Sigmoid colon (tissue), 7 donors: ENCODE results near the gene SETBP1. TPM values are rescaled to one million over a fixed set of nuclear protein-coding genes. Genes with fewer than 3 reads are reported as not detected.

Experiments used
- DNase-seq: peaks from one replicate; pipeline ENCODE4 v3.0.0-alpha.2; 2019
- H3K27ac ChIP-seq, 4 donors: fragments of 200-600 bp; sonication (generic); one replicate each; pipeline ENCODE4 v1.5.1; 2016 to 2019; ENCODE audit warnings: mild to moderate bottlenecking in 1 of 4
- H3K27me3 ChIP-seq, 3 donors: fragments of 200-600 bp; sonication (generic); one replicate each; pipeline ENCODE4 v1.5.1; 2019; ENCODE audit warnings: mild to moderate bottlenecking in 1 of 3
- H3K36me3 ChIP-seq, 4 donors: fragments of 200-600 bp; sonication (generic); one replicate each; pipeline ENCODE4 v1.5.1; 2016 to 2019
- H3K4me1 ChIP-seq, 4 donors: fragments of 200-600 bp; sonication (generic); one replicate each; pipeline ENCODE4 v1.5.1; 2017 to 2019
- H3K4me3 ChIP-seq, 4 donors: fragments of 200-600 bp; sonication (generic); one replicate each; pipeline ENCODE4 v1.5.1; 2017 to 2019; ENCODE audit warnings: mild to moderate bottlenecking in 2 of 4, moderate library complexity in 1 of 4
- H3K9me3 ChIP-seq, 4 donors: fragments of 200-600 bp in 3 of 4; sonication (generic) in 3 of 4; one replicate each; pipeline versions ENCODE4 v1.5.1 to v1.6.1; 2013 to 2019
- EP300 ChIP-seq, 4 donors: sonication (generic); formaldehyde crosslinking; IDR thresholded peaks; one replicate each; pipeline ENCODE4 v1.6.1; 2017; ENCODE audit warnings: antibody characterized with exemption in 4 of 4
- POLR2A ChIP-seq, 2 donors: fragments of 450-650 bp; IDR thresholded peaks; one replicate each; pipeline ENCODE4 v1.6.1; 2016; ENCODE audit warnings: antibody characterized with exemption in 2 of 2, mild to moderate bottlenecking in 2 of 2, moderate library complexity in 2 of 2
- POLR2AphosphoS5 ChIP-seq, 4 donors: sonication (generic); formaldehyde crosslinking; IDR thresholded peaks; one replicate each; pipeline ENCODE4 v1.6.1; 2017; ENCODE audit warnings: antibody characterized with exemption in 4 of 4
- WGBS, 2 donors: extraction: QIAGEN DNeasy Blood & Tissue Kit; methylation state at CpG; one replicate each; pipeline ENCODE4 v1.1.7; 2013; 5-methylcytosine and 5-hydroxymethylcytosine counted together
- intact Hi-C: fragments of 100-400 bp; cut with DNase I; formaldehyde crosslinking; loops from one replicate; pipeline ENCODE4 v1.15.1; 2023
- polyA plus RNA-seq, 3 donors: library from polyadenylated mRNA; stranded (reverse); fragments of 200-250 nt; gene quantifications; one replicate each; pipeline ENCODE4 v1.2.3, GENCODE V29; 2013
- total RNA-seq, 4 donors: library from RNA; depleted of rRNA; stranded (reverse); fragments of >200 nt; gene quantifications; one replicate each; pipeline ENCODE4 v1.1.0, GENCODE V29; 2016
- TF ChIP-seq, protein P1 (sequence below), 4 experiments: fragments of 450-650 bp in 3 of 4; fragments of 200-600 bp in 1 of 4; IDR thresholded peaks; one replicate each; pipeline ENCODE4 v1.5.1; 2016 to 2019; ENCODE audit warnings: antibody characterized with exemption in 4 of 4, mild to moderate bottlenecking in 3 of 4, moderate library complexity in 2 of 4
- donor health status: healthy with polysubstance abuse.
- donor health status: Bipolar disorder and iron deficiency.
- donor health status: healthy.

The SETBP1 gene
- total and polyA plus RNA-seq, 7 donors: 0.69 to 100 (median 67.9) TPM

DNA sequence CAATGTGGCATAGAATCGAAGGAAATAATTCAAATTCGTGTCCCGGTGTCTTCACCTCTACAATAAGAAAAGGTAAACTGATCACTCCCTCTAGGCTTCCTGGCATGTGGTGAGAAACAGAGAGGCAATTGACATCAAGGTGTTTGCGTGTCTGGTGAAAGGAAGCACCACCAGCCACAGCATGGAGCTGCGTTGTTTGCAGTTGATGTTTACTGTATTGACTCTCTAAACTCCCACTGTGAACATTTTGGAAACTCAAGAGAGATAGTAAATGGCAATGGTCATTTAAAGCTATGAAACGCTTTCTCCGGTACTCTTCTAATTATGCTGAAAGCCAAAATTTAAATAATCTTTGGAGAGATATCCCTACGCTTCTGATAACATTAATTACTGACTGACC is 82.6 kb downstream of the SETBP1 start:
- WGBS, 2 donors: 95 to 96% methylated on average over 8 of the region's 8 CpGs
- H3K36me3 ChIP-seq: no peaks in the 10 kb centered on the region
- peak overlapping the region in 1 of 4 donors; percentile 16 for H3K27ac ChIP-seq
- intact Hi-C loops: no loop called here
- no peaks in the 10 kb centered on the region for H3K9me3 ChIP-seq
- H3K4me1 ChIP-seq: peaks cover 0 to 73% (median 44%) of the 10 kb centered on the region in 4 donors
- no peak overlapping the region for H3K4me3 ChIP-seq
- DNase-seq: no peak
- TF ChIP-seq EP300 (IDR thresholded peaks at IDR 0.05) (no peak), POLR2AphosphoS5 (IDR thresholded peaks at IDR 0.05) (no peak), POLR2A (IDR thresholded peaks at IDR 0.05) (no peak)
- TF ChIP-seq, protein P1, sequence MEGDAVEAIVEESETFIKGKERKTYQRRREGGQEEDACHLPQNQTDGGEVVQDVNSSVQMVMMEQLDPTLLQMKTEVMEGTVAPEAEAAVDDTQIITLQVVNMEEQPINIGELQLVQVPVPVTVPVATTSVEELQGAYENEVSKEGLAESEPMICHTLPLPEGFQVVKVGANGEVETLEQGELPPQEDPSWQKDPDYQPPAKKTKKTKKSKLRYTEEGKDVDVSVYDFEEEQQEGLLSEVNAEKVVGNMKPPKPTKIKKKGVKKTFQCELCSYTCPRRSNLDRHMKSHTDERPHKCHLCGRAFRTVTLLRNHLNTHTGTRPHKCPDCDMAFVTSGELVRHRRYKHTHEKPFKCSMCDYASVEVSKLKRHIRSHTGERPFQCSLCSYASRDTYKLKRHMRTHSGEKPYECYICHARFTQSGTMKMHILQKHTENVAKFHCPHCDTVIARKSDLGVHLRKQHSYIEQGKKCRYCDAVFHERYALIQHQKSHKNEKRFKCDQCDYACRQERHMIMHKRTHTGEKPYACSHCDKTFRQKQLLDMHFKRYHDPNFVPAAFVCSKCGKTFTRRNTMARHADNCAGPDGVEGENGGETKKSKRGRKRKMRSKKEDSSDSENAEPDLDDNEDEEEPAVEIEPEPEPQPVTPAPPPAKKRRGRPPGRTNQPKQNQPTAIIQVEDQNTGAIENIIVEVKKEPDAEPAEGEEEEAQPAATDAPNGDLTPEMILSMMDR (IDR thresholded peaks at IDR 0.05): no peak
- H3K27me3 ChIP-seq: no peaks in the 10 kb centered on the region

DNA sequence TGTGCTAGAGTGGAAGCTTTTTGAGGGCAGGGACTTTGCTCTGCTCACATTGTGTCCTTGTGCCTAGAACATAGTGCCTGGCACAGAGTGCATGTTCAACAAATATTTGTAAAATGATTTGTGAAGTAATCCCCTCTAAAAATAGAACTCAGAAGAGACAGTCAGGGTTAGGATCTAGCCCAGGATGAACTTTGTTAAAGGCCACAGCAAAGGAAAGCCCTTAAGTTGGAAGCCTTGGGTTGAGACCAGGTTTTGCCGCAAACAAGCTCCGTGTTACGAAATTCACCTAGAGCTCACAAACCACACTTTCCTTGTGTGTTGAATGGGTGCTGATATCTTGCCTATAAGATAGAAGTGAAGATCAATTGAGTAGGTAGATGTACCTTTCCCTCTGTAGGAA is 84.2 kb downstream of the SETBP1 start:
- Histone ChIP-seq H3K4me3 (no peak overlapping the region), H3K9me3 (no peaks in the 10 kb centered on the region), H3K27me3 (no peaks in the 10 kb centered on the region), H3K27ac (peak overlapping the region; percentile 43 to 64 (median 56)), H3K36me3 (no peaks in the 10 kb centered on the region), H3K4me1 (peaks cover 0 to 78% (median 51%) of the 10 kb centered on the region in 4 donors)
- no peak for DNase-seq
- no peak for TF ChIP-seq POLR2AphosphoS5 (IDR thresholded peaks at IDR 0.05)
- TF ChIP-seq, protein P1 (IDR thresholded peaks at IDR 0.05): no peak
- no peak for TF ChIP-seq EP300 (IDR thresholded peaks at IDR 0.05)
- TF ChIP-seq POLR2A (IDR thresholded peaks at IDR 0.05): no peak
- 85 to 95% methylated on average over 3 of the region's 3 CpGs for WGBS, 2 donors
- intact Hi-C loops: no loop called here

DNA sequence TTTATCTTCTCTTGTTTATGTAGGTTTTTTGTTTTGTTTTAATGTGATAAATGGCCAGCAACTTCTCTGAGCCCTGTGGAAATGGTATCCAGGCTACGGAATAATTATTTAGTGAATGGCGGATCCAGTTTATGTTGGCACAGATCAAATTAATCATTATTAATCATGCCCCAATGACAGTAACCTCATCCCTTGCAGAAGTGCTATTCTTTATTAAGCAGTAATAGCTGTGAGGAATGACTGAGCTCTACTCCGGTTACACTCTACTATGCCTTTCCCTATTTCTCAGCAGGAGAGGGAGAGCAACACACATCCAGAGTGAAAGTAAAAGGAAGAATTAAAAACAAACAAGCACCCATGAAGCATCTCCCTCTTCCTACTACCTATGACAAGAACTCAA is 84.8 kb downstream of the SETBP1 start:
- Histone ChIP-seq H3K36me3 (no peaks in the 10 kb centered on the region), H3K4me1 (peaks cover 0 to 78% (median 53%) of the 10 kb centered on the region in 4 donors), H3K9me3 (no peaks in the 10 kb centered on the region), H3K27ac (peak overlapping the region; percentile 43 to 64 (median 56)), H3K4me3 (no peak overlapping the region), H3K27me3 (no peaks in the 10 kb centered on the region)
- intact Hi-C loops: no loop called here
- DNase-seq: no peak
- WGBS, 2 donors: 82 to 84% methylated on average over 3 of the region's 3 CpGs
- TF ChIP-seq, protein P1 (IDR thresholded peaks at IDR 0.05): no peak
- TF ChIP-seq EP300 (IDR thresholded peaks at IDR 0.05) (no peak), POLR2AphosphoS5 (IDR thresholded peaks at IDR 0.05) (no peak), POLR2A (IDR thresholded peaks at IDR 0.05) (no peak)

DNA sequence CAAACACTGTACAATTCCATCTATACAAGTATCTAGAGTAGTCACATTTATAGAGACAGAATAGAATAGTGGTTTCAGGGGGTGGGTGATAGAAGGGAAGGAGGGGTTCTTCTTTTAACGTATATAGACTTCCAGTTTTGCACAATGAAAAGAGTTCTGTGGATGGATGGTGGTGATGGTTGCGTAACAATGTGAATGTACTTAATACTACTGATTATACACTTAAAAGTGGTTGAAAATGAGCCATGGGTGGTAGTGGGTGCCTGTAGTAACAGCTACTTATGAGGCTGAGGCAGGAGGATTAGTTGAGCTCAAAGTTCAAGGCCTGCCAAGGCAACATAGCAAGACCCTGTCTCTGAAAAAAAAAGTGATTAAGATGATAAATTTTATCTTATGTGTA is 85.8 kb downstream of the SETBP1 start:
- no peaks in the 10 kb centered on the region for H3K27me3 ChIP-seq
- H3K27ac ChIP-seq: peak overlapping the region in 3 of 4 donors; percentile 55 to 64 (median 58)
- H3K36me3 ChIP-seq: no peaks in the 10 kb centered on the region
- no peaks in the 10 kb centered on the region for H3K9me3 ChIP-seq
- H3K4me3 ChIP-seq: no peak overlapping the region
- H3K4me1 ChIP-seq: peaks cover 0 to 84% (median 58%) of the 10 kb centered on the region in 4 donors
- DNase-seq: no peak
- TF ChIP-seq POLR2A (IDR thresholded peaks at IDR 0.05): no peak
- no peak for TF ChIP-seq POLR2AphosphoS5 (IDR thresholded peaks at IDR 0.05)
- TF ChIP-seq EP300 (IDR thresholded peaks at IDR 0.05): no peak
- TF ChIP-seq, protein P1 (IDR thresholded peaks at IDR 0.05): no peak
- intact Hi-C loops: no loop called here
- 86 to 95% methylated on average over 2 of the region's 2 CpGs for WGBS, 2 donors

DNA sequence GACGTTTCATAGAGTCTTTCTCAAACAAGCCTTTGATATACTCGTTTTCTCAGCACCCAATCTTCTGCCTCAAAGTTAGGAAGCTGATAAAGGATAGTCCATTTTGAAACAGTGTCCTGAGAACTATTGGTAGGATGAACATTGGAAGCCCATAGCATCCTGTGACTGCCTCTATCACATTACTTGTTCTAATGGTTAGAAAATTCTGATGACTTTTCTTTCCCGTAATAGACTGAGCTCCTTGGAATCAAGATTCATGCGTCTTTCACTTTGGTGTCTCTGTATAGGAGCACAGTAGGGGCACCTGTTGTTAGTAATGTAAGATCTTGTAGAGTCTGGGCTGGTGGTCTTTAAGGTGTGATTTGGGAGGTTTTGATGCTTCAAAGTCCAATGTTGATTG is 87.1 kb downstream of the SETBP1 start:
- H3K36me3 ChIP-seq: no peaks in the 10 kb centered on the region
- H3K4me3 ChIP-seq: no peak overlapping the region
- no peaks in the 10 kb centered on the region for H3K27me3 ChIP-seq
- intact Hi-C loops: no loop called here
- 97% methylated on average over 4 of the region's 4 CpGs for WGBS, 2 donors
- TF ChIP-seq, protein P1 (IDR thresholded peaks at IDR 0.05): no peak
- no peak for TF ChIP-seq EP300 (IDR thresholded peaks at IDR 0.05)
- TF ChIP-seq POLR2AphosphoS5 (IDR thresholded peaks at IDR 0.05): no peak
- no peak for TF ChIP-seq POLR2A (IDR thresholded peaks at IDR 0.05)
- H3K27ac ChIP-seq: peak overlapping the region in 3 of 4 donors; percentile 5 to 55 (median 28)
- DNase-seq: no peak
- H3K9me3 ChIP-seq: no peaks in the 10 kb centered on the region
- peaks cover 0 to 85% (median 60%) of the 10 kb centered on the region in 4 donors for H3K4me1 ChIP-seq
